Measurements from ENCODE around the gene DPP6.

DNA sequence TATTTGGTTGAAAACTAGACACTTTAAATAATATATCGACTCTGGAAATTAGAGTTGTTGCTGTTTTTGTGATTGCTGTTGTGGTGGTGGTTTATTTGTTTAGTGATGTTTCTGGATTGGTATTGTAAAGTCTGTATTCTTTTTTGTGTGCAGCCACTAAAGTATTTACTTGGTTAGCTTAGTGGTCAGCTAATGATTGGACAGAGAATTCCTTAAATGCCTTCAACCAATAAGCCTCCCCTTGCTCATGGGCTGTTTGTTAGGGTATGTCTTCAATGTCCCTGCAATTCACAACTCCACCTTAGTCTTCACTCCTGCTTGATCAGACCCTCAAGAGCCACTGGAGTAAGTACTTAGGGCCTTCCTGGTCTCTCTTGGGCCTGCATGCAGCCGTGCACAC lies 879.7 kb downstream of the DPP6 start:
- TF ChIP-seq, protein P1, sequence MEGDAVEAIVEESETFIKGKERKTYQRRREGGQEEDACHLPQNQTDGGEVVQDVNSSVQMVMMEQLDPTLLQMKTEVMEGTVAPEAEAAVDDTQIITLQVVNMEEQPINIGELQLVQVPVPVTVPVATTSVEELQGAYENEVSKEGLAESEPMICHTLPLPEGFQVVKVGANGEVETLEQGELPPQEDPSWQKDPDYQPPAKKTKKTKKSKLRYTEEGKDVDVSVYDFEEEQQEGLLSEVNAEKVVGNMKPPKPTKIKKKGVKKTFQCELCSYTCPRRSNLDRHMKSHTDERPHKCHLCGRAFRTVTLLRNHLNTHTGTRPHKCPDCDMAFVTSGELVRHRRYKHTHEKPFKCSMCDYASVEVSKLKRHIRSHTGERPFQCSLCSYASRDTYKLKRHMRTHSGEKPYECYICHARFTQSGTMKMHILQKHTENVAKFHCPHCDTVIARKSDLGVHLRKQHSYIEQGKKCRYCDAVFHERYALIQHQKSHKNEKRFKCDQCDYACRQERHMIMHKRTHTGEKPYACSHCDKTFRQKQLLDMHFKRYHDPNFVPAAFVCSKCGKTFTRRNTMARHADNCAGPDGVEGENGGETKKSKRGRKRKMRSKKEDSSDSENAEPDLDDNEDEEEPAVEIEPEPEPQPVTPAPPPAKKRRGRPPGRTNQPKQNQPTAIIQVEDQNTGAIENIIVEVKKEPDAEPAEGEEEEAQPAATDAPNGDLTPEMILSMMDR (IDR thresholded peaks at IDR 0.05) = no peak
- TF ChIP-seq EP300 (IDR thresholded peaks at IDR 0.05) (no peak), POLR2A (IDR thresholded peaks at IDR 0.05) (no peak)
